Mesodermal cell (in vitro differentiated cells): ENCODE results near the gene SUSD5.

Source experiments
- H3K27ac ChIP-seq: 2 replicates; pipeline ENCODE4 v1.7.0; 2013; ENCODE audit warnings: mild to moderate bottlenecking, low read depth, low read length, moderate library complexity; ENCODE audit not compliant: severe bottlenecking
- H3K36me3 ChIP-seq: 2 replicates; pipeline ENCODE4 v1.7.1; 2013; ENCODE audit warnings: mild to moderate bottlenecking, low read length, moderate library complexity; ENCODE audit not compliant: control insufficient read depth, insufficient read depth
- H3K4me1 ChIP-seq: one replicate; pipeline ENCODE4 v1.7.1; 2013; ENCODE audit warnings: mild to moderate bottlenecking, low read length; ENCODE audit not compliant: insufficient read depth, control insufficient read depth, poor library complexity, severe bottlenecking
- H3K4me3 ChIP-seq: 2 replicates; pipeline ENCODE4 v1.7.0; 2013; ENCODE audit warnings: low read length, control low read depth, mild to moderate bottlenecking; ENCODE audit not compliant: insufficient read depth, poor library complexity, severe bottlenecking; ENCODE audit errors: extremely low read depth
- H3K9me3 ChIP-seq: 2 replicates; pipeline ENCODE4 v1.7.1; 2013; ENCODE audit warnings: mild to moderate bottlenecking, low read length, moderate library complexity; ENCODE audit not compliant: control insufficient read depth
- WGBS, 2 experiments: methylation state at CpG; one replicate each; pipeline ENCODE4 v1.1.5; 2013; ENCODE audit warnings: missing lambda C conversion rate in 2 of 2; ENCODE audit not compliant: insufficient coverage in 2 of 2; 5-methylcytosine and 5-hydroxymethylcytosine counted together

The SUSD5 gene

GRCh38 chr3:33137691-33138090, 80.9 kb downstream of the SUSD5 start:
- Histone ChIP-seq H3K36me3 (peaks cover 50% of the 10 kb centered on the region), H3K4me1 (no peaks in the 10 kb centered on the region), H3K9me3 (no peaks in the 10 kb centered on the region), H3K27ac (no peak overlapping the region), H3K4me3 (no peak overlapping the region)
- WGBS, 2 experiments: no CpG with 5 or more reads among the region's 1 CpG

- Histone ChIP-seq H3K27ac (no peak overlapping the region), H3K36me3 (peaks cover 45% of the 10 kb centered on the region), H3K4me1 (peaks cover 3% of the 10 kb centered on the region), H3K9me3 (no peaks in the 10 kb centered on the region), H3K4me3 (no peak overlapping the region)
- WGBS, 2 experiments: 91% methylated on average over 3 of the region's 4 CpGs; no CpG with 5 or more reads in 1 of the 2 experiments
These were observed 84.5 kb downstream of the SUSD5 start for GRCh38 chr3:33134026-33134625.

- Histone ChIP-seq H3K9me3 (no peaks in the 10 kb centered on the region), H3K36me3 (peaks cover 56% of the 10 kb centered on the region), H3K27ac (no peak overlapping the region), H3K4me1 (peaks cover 3% of the 10 kb centered on the region), H3K4me3 (no peak overlapping the region)
- no CpG with 5 or more reads among the region's 1 CpG for WGBS, 2 experiments
These were observed 86.6 kb downstream of the SUSD5 start for GRCh38 chr3:33132019-33132360.

GRCh38 chr3:33131331-33132018, 87.1 kb downstream of the SUSD5 start:
- H3K27ac ChIP-seq: no peak overlapping the region
- no peak overlapping the region for H3K4me3 ChIP-seq
- H3K9me3 ChIP-seq: no peaks in the 10 kb centered on the region
- WGBS, 2 experiments: 47 to 84% methylated on average over 3 to 5 of the region's 6 CpGs
- H3K4me1 ChIP-seq: peaks cover 3% of the 10 kb centered on the region
- peaks cover 58% of the 10 kb centered on the region for H3K36me3 ChIP-seq

- Histone ChIP-seq H3K4me1 (peaks cover 3% of the 10 kb centered on the region), H3K36me3 (peaks cover 57% of the 10 kb centered on the region), H3K27ac (no peak overlapping the region), H3K4me3 (no peak overlapping the region), H3K9me3 (no peaks in the 10 kb centered on the region)
- 100% methylated on average over 1 of the region's 2 CpGs for WGBS, 2 experiments
These were observed 88.5 kb downstream of the SUSD5 start for GRCh38 chr3:33130144-33130543.

GRCh38 chr3:33128706-33129105, 89.9 kb downstream of the SUSD5 start:
- Histone ChIP-seq H3K9me3 (no peaks in the 10 kb centered on the region), H3K4me3 (no peak overlapping the region), H3K27ac (no peak overlapping the region), H3K36me3 (peaks cover 57% of the 10 kb centered on the region), H3K4me1 (peaks cover 3% of the 10 kb centered on the region)
- WGBS, 2 experiments: no CpG with 5 or more reads among the region's 1 CpG

- Histone ChIP-seq H3K4me1 (no peaks in the 10 kb centered on the region), H3K27ac (no peak overlapping the region), H3K36me3 (peaks cover 51% of the 10 kb centered on the region), H3K9me3 (no peaks in the 10 kb centered on the region), H3K4me3 (no peak overlapping the region)
- 100% methylated on average over 1 to 2 of the region's 3 CpGs for WGBS, 2 experiments
These were observed 92.8 kb downstream of the SUSD5 start for GRCh38 chr3:33125840-33126239.

- Histone ChIP-seq H3K4me3 (no peak overlapping the region), H3K27ac (no peak overlapping the region), H3K4me1 (no peaks in the 10 kb centered on the region), H3K36me3 (peaks cover 58% of the 10 kb centered on the region), H3K9me3 (no peaks in the 10 kb centered on the region)
- 100% methylated on average over 1 of the region's 1 CpG for WGBS, 2 experiments
These were observed 94.0 kb downstream of the SUSD5 start for GRCh38 chr3:33124638-33125037.

- no peaks in the 10 kb centered on the region for H3K4me1 ChIP-seq
- 91 to 93% methylated on average over 4 to 5 of the region's 5 CpGs for WGBS, 2 experiments
- H3K4me3 ChIP-seq: no peak overlapping the region
- no peak overlapping the region for H3K27ac ChIP-seq
- peaks cover 58% of the 10 kb centered on the region for H3K36me3 ChIP-seq
- H3K9me3 ChIP-seq: no peaks in the 10 kb centered on the region
These were observed 95.6 kb downstream of the SUSD5 start for GRCh38 chr3:33122991-33123390.

GRCh38 chr3:33119891-33120290, 98.7 kb downstream of the SUSD5 start:
- 93 to 100% methylated on average over 3 of the region's 3 CpGs for WGBS, 2 experiments
- peaks cover 3% of the 10 kb centered on the region for H3K4me1 ChIP-seq
- H3K27ac ChIP-seq: no peak overlapping the region
- H3K36me3 ChIP-seq: peaks cover 47% of the 10 kb centered on the region
- no peaks in the 10 kb centered on the region for H3K9me3 ChIP-seq
- no peak overlapping the region for H3K4me3 ChIP-seq

GRCh38 chr3:33117461-33117860, 101.1 kb downstream of the SUSD5 start:
- Histone ChIP-seq H3K4me3 (no peak overlapping the region), H3K9me3 (peaks cover 1% of the 10 kb centered on the region), H3K4me1 (peaks cover 6% of the 10 kb centered on the region), H3K36me3 (peaks cover 36% of the 10 kb centered on the region), H3K27ac (no peak overlapping the region)
- WGBS, 2 experiments: 96 to 100% methylated on average over 2 to 3 of the region's 3 CpGs
